ENCODE results near the gene RFX7. TPM values are rescaled to one million over a fixed set of nuclear protein-coding genes. Genes with fewer than 3 reads are reported as not detected.
"Not testable (repeated sequence)": the region's sequence is repeated elsewhere in the genome, so short reads cannot be mapped to it uniquely, and the experiment has no call there.

Gene RFX7
- polyA plus RNA-seq, 4 donors = 18.1 to 25.5 (median 22.8) TPM

GRCh38 chr15:56207711-56208110 is 36.0 kb downstream of the RFX7 start:
- DNase-seq (ENCODE audit: low read depth in 4 of 4, low spot score in 3 of 4) = no peak

GRCh38 chr15:56207092-56207491 is 36.6 kb downstream of the RFX7 start:
- no peak for DNase-seq (ENCODE audit: low read depth in 4 of 4, low spot score in 3 of 4)

GRCh38 chr15:56205061-56205876 is 38.4 kb downstream of the RFX7 start:
- no peak for DNase-seq (ENCODE audit: low read depth in 4 of 4, low spot score in 3 of 4)

- DNase-seq (ENCODE audit: low read depth in 4 of 4, low spot score in 3 of 4) = not testable (repeated sequence)
These were observed 40.3 kb downstream of the RFX7 start for GRCh38 chr15:56203312-56203922.

GRCh38 chr15:56202701-56203100 is 41.0 kb downstream of the RFX7 start:
- DNase-seq (ENCODE audit: low read depth in 4 of 4, low spot score in 3 of 4) = no peak

GRCh38 chr15:56199038-56199437 is 44.6 kb downstream of the RFX7 start:
- no peak for DNase-seq (ENCODE audit: low read depth in 4 of 4, low spot score in 3 of 4)

- DNase-seq (ENCODE audit: low read depth in 4 of 4, low spot score in 3 of 4) = no peak
These were observed 49.6 kb downstream of the RFX7 start for GRCh38 chr15:56194035-56194434.

- no peak for DNase-seq (ENCODE audit: low read depth in 4 of 4, low spot score in 3 of 4)
These were observed 50.8 kb downstream of the RFX7 start for GRCh38 chr15:56192659-56193442.

- DNase-seq (ENCODE audit: low read depth in 4 of 4, low spot score in 3 of 4) = no peak
These were observed 56.0 kb downstream of the RFX7 start for GRCh38 chr15:56187665-56188064.

- no peak for DNase-seq (ENCODE audit: low read depth in 4 of 4, low spot score in 3 of 4)
These were observed 57.7 kb downstream of the RFX7 start for GRCh38 chr15:56185980-56186379.

GRCh38 chr15:56184516-56184915 is 59.2 kb downstream of the RFX7 start:
- no peak for DNase-seq (ENCODE audit: low read depth in 4 of 4, low spot score in 3 of 4)

- no peak for DNase-seq (ENCODE audit: low read depth in 4 of 4, low spot score in 3 of 4)
These were observed 62.8 kb downstream of the RFX7 start for GRCh38 chr15:56180851-56181250.

- no peak for DNase-seq (ENCODE audit: low read depth in 4 of 4, low spot score in 3 of 4)
These were observed 66.7 kb downstream of the RFX7 start for GRCh38 chr15:56176996-56177395.

- no peak for DNase-seq (ENCODE audit: low read depth in 4 of 4, low spot score in 3 of 4)
These were observed 67.9 kb downstream of the RFX7 start for GRCh38 chr15:56175788-56176187.

- no peak for DNase-seq (ENCODE audit: low read depth in 4 of 4, low spot score in 3 of 4)
These were observed 69.0 kb downstream of the RFX7 start for GRCh38 chr15:56174649-56175048.

- no peak for DNase-seq (ENCODE audit: low read depth in 4 of 4, low spot score in 3 of 4)
These were observed 75.3 kb downstream of the RFX7 start for GRCh38 chr15:56168394-56168793.

GRCh38 chr15:56165234-56165633 is 78.4 kb downstream of the RFX7 start:
- no peak for DNase-seq (ENCODE audit: low read depth in 4 of 4, low spot score in 3 of 4)

- no peak for DNase-seq (ENCODE audit: low read depth in 4 of 4, low spot score in 3 of 4)
These were observed 82.7 kb downstream of the RFX7 start for GRCh38 chr15:56160966-56161365.

- DNase-seq (ENCODE audit: low read depth in 4 of 4, low spot score in 3 of 4) = no peak
These were observed 86.8 kb downstream of the RFX7 start for GRCh38 chr15:56156877-56157276.

GRCh38 chr15:56155278-56155677 is 88.4 kb downstream of the RFX7 start:
- DNase-seq (ENCODE audit: low read depth in 4 of 4, low spot score in 3 of 4) = not testable (repeated sequence)

- DNase-seq (ENCODE audit: low read depth in 4 of 4, low spot score in 3 of 4) = not testable (repeated sequence)
These were observed 88.9 kb downstream of the RFX7 start for GRCh38 chr15:56154768-56155167.

Measured in left renal pelvis (tissue), 4 donors.